ENCODE data around the gene PCAT7. TPM values are rescaled to one million over a fixed set of nuclear protein-coding genes. Genes with fewer than 3 reads are reported as not detected.

PCAT7 gene
- total and polyA plus RNA-seq, 2 of the 4 experiments (the other 2 are of a cell fraction), result not detected

DNA sequence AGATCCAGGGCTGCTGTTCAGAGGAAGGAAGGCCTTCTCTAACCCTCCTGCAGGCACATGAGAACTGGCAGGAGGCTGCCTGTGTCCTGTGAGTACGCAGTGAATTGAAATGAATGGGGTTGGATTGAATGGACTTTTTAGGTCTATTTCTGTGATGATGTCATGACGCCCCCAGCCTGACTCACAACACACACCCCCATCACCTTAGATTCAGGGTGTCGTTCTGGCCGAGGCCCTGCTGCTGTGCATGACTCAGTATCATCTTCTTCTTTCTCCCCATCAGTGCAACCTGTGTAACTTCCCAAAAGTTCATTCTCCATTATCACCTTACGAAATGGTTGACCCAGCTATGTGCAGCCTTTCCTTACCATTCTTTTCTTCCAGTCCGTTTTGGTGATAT is 5.4 kb downstream of the PCAT7 start:
- Histone ChIP-seq H3K4me1 (ENCODE audit: control insufficient read depth, insufficient read depth, low read length) (no peaks in the 10 kb centered on the region), H2AK5ac (ENCODE audit: low read depth, low read length) (no peak overlapping the region), H2AK9ac (replicated peaks; ENCODE audit: low read depth, low read length, poor library complexity) (no peak overlapping the region), H3K27me3 (ENCODE audit: control insufficient read depth, insufficient read depth, low read length) (no peaks in the 10 kb centered on the region), H2BK5ac (ENCODE audit: low read depth, low read length, poor library complexity, severe bottlenecking) (no peak overlapping the region), H4K5ac (ENCODE audit: low read depth, low read length) (no peak overlapping the region), H4K91ac (ENCODE audit: insufficient read depth, low read depth, low read length) (no peak overlapping the region), H3K4me3 (ENCODE audit: insufficient read depth, low read depth, low read length) (no peak overlapping the region), H3K14ac (replicated peaks; ENCODE audit: low read depth, low read length) (no peak overlapping the region), H3K79me1 (ENCODE audit: low read depth in 1 of 2, low read length in 2 of 2) (no peaks in the 10 kb centered on the region), H3K9me3 (ENCODE audit: control insufficient read depth, insufficient read depth, low read length) (no peaks in the 10 kb centered on the region), H2BK20ac (ENCODE audit: low read depth, low read length) (no peak overlapping the region), H3K18ac (ENCODE audit: low read depth, low read length) (no peak overlapping the region), H4K8ac (ENCODE audit: low read depth in 2 of 2, low read length in 2 of 2) (no peak overlapping the region), H3K4me2 (ENCODE audit: low read depth, low read length) (no peak overlapping the region), H2BK120ac (ENCODE audit: low read depth, low read length) (no peak overlapping the region), H3K56ac (ENCODE audit: extremely low read depth, insufficient read depth, low read length) (no peak overlapping the region), H2BK15ac (ENCODE audit: low read depth, low read length) (no peak overlapping the region), H3K9ac (ENCODE audit: low read depth, low read length) (no peak overlapping the region), H4K20me1 (ENCODE audit: insufficient read depth, low read length) (no peaks in the 10 kb centered on the region), H2AFZ (replicated peaks; ENCODE audit: low read length, poor library complexity) (no peak overlapping the region), H3K9me1 (ENCODE audit: insufficient read depth, low read length) (no peaks in the 10 kb centered on the region), H3K27ac (ENCODE audit: insufficient read depth, low read length) (no peak overlapping the region), H3K23ac (ENCODE audit: low read depth, low read length) (no peak overlapping the region), H3K36me3 (ENCODE audit: control insufficient read depth, insufficient read depth, low read length) (no peaks in the 10 kb centered on the region), H3K4ac (ENCODE audit: low read depth, low read length) (no peak overlapping the region)
- ChIA-PET POLR2A (ENCODE audit: unreplicated experiment) (no interaction called here), CTCF (no interaction called here)
- intact Hi-C loops (cut with micrococcal nuclease) (loop anchor here (10.0 kb wide), 1 partner anchor 55 kb away; no protein-coding TSS in a partner anchor), dilution Hi-C loops (cut with HindIII; ENCODE audit: low sequenced_read_pairs, unreplicated experiment) (no loop called here), in situ Hi-C loops (cut with MboI; ENCODE audit: low sequenced_read_pairs) (no loop called here)
- ATAC-seq (ENCODE audit: low read depth), result no peak
- no CpG with 5 or more reads among the region's 6 CpGs for WGBS, 2 experiments (ENCODE audit: extremely low coverage in 2 of 2, insufficient read length in 1 of 2)
- no peak for DNase-seq
- TF ChIP-seq RFX5 (IDR thresholded peaks at IDR 0.05; ENCODE audit: low read depth, low read length) (no peak), RAD21 (IDR thresholded peaks at IDR 0.05; ENCODE audit: low read length) (no peak), FOS (IDR thresholded peaks at IDR 0.05; ENCODE audit: low read depth, low read length) (no peak), SMC3 (IDR thresholded peaks at IDR 0.05; ENCODE audit: low read depth, low read length) (no peak), POLR2A (IDR thresholded peaks at IDR 0.05; ENCODE audit: low read depth, low read length) (no peak), RCOR1 (IDR thresholded peaks at IDR 0.05; ENCODE audit: insufficient replicate concordance, low read length) (no peak), MAFK (IDR thresholded peaks at IDR 0.05; ENCODE audit: low read depth, low read length) (no peak), CEBPB (IDR thresholded peaks at IDR 0.05; ENCODE audit: low read depth, low read length) (no peak), CHD1 (IDR thresholded peaks at IDR 0.05; ENCODE audit: low read depth, low read length) (no peak), NFE2L2 (IDR thresholded peaks at IDR 0.05; ENCODE audit: low read depth, low read length) (no peak), BHLHE40 (IDR thresholded peaks at IDR 0.05; ENCODE audit: low read depth, low read length) (no peak)
- TF ChIP-seq, protein P1, sequence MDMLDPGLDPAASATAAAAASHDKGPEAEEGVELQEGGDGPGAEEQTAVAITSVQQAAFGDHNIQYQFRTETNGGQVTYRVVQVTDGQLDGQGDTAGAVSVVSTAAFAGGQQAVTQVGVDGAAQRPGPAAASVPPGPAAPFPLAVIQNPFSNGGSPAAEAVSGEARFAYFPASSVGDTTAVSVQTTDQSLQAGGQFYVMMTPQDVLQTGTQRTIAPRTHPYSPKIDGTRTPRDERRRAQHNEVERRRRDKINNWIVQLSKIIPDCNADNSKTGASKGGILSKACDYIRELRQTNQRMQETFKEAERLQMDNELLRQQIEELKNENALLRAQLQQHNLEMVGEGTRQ (IDR thresholded peaks at IDR 0.05; ENCODE audit: low read depth, low read length), result no peak
- TF ChIP-seq, protein P2, sequence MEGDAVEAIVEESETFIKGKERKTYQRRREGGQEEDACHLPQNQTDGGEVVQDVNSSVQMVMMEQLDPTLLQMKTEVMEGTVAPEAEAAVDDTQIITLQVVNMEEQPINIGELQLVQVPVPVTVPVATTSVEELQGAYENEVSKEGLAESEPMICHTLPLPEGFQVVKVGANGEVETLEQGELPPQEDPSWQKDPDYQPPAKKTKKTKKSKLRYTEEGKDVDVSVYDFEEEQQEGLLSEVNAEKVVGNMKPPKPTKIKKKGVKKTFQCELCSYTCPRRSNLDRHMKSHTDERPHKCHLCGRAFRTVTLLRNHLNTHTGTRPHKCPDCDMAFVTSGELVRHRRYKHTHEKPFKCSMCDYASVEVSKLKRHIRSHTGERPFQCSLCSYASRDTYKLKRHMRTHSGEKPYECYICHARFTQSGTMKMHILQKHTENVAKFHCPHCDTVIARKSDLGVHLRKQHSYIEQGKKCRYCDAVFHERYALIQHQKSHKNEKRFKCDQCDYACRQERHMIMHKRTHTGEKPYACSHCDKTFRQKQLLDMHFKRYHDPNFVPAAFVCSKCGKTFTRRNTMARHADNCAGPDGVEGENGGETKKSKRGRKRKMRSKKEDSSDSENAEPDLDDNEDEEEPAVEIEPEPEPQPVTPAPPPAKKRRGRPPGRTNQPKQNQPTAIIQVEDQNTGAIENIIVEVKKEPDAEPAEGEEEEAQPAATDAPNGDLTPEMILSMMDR (conservative IDR thresholded peaks at IDR 0.05; ENCODE audit: low read depth, low read length), result no peak
- TF ChIP-seq, protein P3, sequence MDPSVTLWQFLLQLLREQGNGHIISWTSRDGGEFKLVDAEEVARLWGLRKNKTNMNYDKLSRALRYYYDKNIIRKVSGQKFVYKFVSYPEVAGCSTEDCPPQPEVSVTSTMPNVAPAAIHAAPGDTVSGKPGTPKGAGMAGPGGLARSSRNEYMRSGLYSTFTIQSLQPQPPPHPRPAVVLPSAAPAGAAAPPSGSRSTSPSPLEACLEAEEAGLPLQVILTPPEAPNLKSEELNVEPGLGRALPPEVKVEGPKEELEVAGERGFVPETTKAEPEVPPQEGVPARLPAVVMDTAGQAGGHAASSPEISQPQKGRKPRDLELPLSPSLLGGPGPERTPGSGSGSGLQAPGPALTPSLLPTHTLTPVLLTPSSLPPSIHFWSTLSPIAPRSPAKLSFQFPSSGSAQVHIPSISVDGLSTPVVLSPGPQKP (IDR thresholded peaks at IDR 0.05; ENCODE audit: borderline replicate concordance, low read depth, low read length), result no peak
- no TSS peak for BruUV-seq (replicated peaks)

Measured in IMR-90 (cell line).